HG03097 (cell line): ENCODE data around the gene CALCOCO2.

Source experiments
- ATAC-seq: cut with Tn5 transposase; IDR thresholded peaks from one replicate; pipeline ENCODE4 v1.9.1; 2021; ENCODE audit not compliant: unreplicated experiment, low FRiP score

Gene CALCOCO2

DNA sequence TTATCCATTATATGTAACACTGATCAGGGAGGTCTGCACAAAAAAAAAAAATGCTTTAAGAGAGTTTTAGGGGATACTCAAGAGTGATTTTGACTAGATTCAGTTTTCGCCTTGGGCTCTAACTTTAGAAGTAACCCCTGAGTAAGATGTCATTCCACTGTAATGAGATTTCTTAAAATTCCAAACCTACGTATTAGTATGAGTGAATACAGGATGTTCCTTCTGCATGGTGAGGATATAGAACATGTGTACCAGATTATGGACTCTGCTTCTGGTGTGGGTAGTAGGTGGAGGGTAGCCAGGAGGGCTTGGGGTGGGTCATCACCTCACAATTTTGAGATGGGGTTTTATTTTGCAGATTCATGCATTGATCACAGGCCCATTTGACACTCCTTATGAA lies 81.6 kb downstream of the CALCOCO2 start:
- no peak for ATAC-seq
